Activated gamma-delta T cell (primary cell): ENCODE results near the gene SRL.

Source experiments
- DNase-seq: peaks from one replicate; lab custom pipeline; 2025; lab: John Stamatoyannopoulos, UW

SRL gene

DNA sequence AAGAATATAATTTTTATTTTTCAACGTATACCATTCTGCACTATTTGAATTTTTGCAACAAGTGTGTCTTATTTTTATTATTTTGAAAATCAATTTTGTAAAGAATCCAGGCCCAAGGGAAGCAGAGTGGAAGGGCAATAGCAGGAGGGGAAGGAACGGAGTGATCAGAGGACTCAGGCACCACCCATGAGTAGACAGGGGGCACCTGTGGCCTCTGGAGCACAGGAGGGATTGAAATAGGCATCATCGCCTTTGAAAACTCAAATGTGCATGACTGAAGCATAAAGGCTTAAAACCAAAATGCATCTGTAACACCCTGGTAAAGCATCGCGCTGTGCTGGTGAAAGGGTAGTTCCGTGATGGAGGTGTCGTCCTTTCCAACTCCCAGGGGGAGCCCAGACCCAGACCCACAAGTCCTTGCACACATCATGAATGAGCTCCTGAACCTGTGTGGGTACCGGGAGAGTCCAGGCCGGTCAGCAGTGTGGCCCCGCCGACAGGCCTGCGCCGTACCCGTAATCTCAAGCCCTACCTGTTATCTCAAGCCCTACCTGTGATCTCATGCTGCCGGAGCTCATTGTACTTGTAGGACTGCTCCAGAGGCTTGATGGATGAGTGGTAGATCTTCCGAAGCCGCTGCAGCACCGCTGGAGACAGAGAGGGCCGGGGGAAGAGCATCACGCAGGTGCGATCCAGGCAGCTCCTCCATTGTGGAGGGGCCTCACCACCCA, 39.1 kb downstream of the SRL start:
- DNase-seq = no peak

DNA sequence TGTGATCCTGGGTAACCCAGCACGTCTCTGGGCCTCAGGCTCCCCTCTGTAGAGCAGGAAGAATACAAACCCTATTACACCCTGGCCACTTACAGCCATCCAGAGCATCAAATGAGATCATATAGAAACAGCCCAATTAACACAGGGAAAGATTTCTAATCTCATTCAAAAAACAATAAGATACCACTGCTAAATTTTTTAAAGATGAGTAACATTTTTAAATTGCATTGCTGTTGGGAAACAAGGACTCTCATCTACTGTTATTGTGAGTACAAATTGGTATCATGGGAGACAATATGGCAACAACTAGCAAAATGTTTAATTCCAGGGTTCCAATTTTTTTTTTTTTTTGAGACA, 41.1 kb downstream of the SRL start:
- no peak for DNase-seq

DNA sequence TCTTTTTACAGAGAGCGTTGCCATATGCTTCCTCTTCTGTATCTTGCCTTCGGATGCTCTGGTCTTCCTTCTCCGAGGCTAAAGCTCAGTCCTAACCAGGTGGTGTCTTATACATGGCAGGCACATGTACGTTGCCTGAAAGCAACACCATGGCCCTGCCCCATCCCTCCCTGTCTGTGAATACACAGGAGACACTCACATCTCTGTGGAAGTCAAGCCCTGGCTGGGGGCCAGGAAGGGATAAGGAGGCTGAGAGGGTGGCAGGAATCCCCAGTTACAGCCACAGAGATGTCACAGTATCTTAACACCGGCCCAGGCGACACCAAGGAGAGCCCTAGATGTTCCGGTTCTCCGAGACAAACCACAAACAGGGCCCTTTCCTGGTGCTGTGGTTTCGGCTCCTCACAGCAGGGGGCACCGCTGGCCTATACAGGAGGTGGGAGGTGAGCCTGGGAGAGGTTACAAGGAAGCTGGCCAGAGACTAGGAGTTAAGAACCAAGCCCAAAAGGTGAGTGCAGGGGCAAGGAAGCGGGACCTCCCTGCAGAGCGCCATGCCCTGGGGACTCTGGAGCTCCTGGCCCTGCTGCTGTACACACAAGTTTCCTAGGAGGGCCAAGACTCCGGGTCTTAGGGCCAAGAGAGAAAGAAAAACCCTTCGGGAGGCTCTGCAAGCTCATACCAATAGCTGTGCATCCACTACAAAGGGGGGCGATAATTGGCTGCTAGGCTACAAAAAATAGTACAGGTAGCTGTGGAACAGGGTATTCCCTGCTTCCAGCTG, 41.7 kb downstream of the SRL start:
- DNase-seq = no peak

- DNase-seq = no peak
Observed at GRCh38 chr16:4198816-4199215, 43.1 kb downstream of the SRL start.

GRCh38 chr16:4194661-4195060, 47.2 kb downstream of the SRL start:
- no peak for DNase-seq

DNA sequence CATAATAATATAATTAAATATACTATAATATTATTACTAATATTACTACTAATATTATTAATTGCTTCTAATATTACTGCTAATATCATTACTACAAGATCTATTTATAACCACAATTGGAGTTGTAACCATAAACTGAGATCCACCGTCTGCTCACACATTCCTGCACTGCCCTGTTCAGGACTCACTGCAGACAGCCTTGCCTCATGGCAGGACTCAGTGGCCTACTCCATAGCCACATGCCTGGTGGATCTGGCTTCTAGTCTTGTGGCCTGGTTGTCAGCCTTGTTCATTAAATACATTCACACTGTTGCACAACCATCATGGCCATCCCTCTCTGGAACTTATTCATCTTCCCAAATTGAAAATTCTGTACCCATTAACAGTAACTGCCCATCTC, 48.0 kb downstream of the SRL start:
- DNase-seq = no peak

GRCh38 chr16:4192206-4192605, 49.7 kb downstream of the SRL start:
- DNase-seq = no peak

DNA sequence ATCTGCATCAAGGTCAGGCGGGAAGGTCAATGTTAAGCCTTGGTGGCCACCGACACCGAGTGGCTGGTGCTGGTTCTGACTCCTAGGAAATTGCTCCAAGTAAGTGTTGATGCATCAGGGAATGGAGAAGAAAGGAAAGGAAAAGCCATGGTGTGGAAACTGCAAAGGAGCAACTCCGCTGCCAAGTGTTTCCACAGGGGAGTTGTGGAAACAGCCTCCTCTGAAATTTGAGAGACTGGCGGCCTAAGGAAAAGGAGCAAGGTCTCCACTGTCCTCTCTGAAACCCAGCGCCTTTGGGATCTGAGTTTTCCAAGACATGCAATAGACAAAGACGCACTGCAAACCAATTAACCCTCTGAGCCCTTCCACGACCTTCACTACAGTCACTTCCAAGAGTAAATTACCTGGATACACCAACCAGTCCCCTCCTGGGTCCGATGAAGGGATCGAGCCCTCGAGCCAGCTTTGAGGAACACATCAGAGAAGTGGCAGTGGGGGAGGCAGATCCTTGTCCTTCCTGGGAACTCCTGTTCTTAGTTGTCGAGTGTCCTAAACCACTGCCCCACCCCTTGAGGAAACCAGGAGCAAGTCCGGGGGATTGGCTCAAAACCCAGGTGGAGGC, 51.1 kb downstream of the SRL start:
- no peak for DNase-seq

GRCh38 chr16:4190086-4190485, 51.8 kb downstream of the SRL start:
- DNase-seq = no peak

DNA sequence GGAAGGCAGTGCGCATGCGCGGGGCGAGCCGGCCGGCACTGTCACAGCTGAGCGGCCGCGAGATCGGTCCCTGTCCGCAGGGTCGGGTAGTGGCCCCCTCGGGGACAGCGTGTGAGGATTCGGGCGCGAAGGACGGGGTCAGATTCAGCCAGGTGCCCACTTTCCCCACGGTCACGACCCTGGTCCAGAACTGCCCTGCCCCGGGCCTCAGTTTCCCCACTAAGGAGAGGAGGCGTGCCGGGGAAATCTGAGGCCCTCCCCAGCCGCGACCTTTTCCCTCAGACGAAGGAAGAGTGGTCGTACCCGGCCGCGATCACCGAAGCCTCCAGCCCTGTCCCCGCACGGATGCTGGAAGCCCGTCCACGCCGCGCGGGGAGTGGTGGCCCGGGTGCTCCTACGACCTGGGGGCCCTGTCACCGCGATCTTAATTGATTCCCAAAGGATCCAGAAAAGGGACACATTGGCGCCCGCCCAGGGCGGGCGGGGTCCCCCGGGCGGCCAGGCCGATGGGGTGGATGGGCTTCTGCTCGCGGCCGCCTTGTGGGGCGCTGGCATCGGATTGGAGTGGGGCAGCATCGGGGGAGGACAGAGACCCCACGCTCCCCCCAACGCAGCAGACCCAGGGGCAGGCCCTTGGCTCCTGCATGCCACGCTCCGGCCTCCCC, 57.7 kb downstream of the SRL start:
- DNase-seq = no peak

- peak; percentile 72 for DNase-seq
Observed at GRCh38 chr16:4183237-4184037, 58.4 kb downstream of the SRL start.

GRCh38 chr16:4182581-4183236, 59.2 kb downstream of the SRL start:
- no peak for DNase-seq

DNA sequence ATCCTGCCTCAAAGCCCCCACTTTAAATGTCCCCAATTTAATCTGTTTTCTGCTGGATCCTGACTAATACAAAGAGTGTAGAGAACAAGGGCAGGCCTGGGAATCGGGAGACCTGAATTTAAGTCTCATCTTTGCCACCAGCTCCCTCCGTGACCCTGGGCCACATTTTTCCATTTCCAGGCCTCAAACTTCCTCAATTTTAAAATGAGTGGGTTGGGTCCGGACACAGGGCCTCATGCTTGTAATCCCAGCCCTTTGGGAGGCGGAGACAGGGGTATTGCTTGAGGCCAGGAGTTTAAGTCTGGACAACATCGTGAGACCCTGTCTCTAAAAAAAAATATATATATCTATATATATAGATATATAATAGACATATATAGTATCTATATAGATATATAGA, 61.4 kb downstream of the SRL start:
- DNase-seq = no peak

- no peak for DNase-seq
Observed at GRCh38 chr16:4179763-4180260, 62.1 kb downstream of the SRL start.

GRCh38 chr16:4179020-4179419, 62.9 kb downstream of the SRL start:
- DNase-seq = no peak

DNA sequence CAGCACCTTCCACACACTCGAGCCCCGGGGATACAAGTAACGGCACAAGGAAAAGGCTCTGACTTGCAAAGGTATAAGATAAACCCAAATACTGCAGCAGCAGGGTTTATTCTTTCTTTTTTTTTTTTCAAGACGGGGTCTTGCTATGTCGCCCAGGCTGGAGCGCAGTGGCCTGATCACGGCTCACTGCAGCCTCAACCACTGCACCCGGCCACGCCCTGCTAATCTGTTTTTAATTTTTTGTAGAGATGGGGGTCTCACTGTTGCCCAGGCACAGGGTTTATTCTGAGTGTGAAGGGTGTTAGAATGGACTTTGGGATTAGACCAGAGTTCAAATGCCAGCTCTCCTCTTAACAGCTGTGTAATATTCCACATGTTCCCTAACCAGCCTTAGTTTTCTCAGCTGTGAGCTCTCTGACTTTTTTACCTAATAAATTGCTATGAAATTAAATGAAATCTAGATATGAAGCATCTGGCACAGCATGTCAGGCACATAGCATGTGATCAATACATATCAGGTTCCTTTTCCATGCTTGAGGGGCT, 63.3 kb downstream of the SRL start:
- no peak for DNase-seq

DNA sequence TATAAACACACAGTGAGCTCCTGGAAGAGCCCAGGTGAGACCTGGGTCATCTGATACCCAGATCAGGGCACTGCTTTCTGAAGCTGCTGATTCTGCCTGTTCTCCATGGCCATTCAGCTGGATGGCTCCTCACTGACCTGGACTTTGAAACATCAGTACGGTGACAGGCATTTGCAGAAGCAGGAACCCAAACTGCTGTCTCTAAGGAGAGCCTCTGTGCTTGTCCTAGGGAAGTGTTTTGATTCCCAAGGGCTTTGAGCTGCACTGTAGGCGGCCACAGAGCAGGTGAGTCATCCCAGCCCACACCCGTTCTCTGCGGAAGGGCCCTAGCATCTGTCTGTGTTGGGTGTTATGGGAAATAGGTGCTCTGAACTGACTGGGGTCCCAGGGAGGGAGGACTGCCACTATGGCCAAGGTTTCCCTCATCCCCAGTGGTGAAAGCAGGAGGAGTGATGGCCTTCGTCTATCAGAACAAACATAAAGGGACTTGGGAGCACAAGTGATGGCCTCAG, 64.9 kb downstream of the SRL start:
- no peak for DNase-seq

DNA sequence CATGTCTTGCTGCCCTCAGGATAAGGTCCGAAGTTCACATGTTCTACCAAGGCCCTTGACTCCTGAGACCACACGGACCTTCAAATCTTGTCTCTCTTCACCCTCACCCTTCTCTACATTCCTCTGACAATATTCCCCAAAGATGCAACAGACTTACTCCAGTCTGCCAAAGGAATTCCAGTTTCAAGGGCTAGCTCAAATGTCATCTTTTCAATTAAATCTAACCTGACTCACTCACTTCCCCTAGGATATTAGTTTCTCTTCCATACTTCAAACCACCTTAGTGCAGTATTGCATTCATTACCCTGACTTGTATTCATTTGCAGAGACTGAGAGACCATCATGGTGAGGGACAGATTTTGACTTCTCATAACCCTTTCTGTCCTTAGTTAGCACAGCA, 66.0 kb downstream of the SRL start:
- DNase-seq = no peak

DNA sequence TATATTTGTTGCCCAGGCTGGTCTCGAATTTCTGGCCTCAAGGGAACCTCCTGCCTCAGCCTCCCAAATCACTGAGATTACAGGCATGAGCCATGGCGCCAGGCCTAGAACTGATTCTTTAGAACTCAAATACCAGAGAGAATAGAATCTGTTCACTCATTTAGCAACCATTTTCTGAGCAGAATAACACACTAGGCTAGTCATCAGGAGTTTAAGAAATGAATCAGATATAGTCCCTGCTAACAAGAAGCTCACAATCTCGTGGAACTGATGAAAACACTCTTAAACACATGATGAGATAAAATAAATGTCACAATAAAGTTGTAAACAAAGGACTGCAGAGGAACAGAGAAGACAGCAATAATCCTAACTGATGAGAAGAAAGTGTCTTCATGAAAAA, 69.8 kb downstream of the SRL start:
- DNase-seq = no peak

- no peak for DNase-seq
Observed at GRCh38 chr16:4169415-4169814, 72.5 kb downstream of the SRL start.

DNA sequence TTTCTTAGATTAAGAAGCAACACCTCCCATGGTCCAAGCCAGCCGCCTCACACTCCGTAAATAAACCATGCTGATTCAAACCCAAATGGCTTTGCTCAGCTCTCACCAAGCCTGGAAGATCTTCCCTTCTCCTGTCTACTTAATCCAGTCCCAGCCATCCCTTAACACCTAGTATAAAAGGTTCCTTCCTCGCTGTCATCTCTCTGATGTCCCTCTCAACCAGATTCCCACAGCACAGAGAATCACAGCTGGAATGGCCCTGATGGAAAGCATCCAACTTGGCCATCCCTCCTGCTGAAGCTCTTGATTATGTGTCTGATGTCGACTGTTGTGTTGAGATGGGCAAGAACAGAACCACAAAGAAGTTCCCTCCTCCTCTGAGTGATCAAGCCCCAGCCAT, 75.1 kb downstream of the SRL start:
- DNase-seq = no peak
